A549 (cell line): ENCODE results near the gene RNF225.

Experiments used
- CTCF ChIP-seq: fragments of >200 bp; sonication (Bioruptor Twin); formaldehyde crosslinking; IDR thresholded peaks from 3 replicates; pipeline ENCODE4 v1.5.1; 2016
- EHMT2 ChIP-seq: fragments of 200-600 bp; sonication (generic); IDR thresholded peaks from 2 replicates; pipeline ENCODE4 v1.6.1; 2016; ENCODE audit warnings: antibody characterized with exemption, low read depth, mild to moderate bottlenecking, moderate library complexity
- EP300 ChIP-seq, 2 experiments: fragments of >200 bp; sonication (Bioruptor Twin); formaldehyde crosslinking; IDR thresholded peaks; 2 replicates in 1 of 2; 3 replicates in 1 of 2; pipeline ENCODE4 v1.6.1; 2016 to 2017
- HOXA7 ChIP-seq: fragments of 250-450 bp; sonication (Bioruptor Pico); IDR thresholded peaks from 2 replicates; pipeline ENCODE4 v1.5.0; 2020; ENCODE audit warnings: mild to moderate bottlenecking, moderate library complexity
- MAFK ChIP-seq: fragments of 450-650 bp; IDR thresholded peaks from 2 replicates; pipeline ENCODE4 v1.6.1; 2014; ENCODE audit not compliant: partially characterized antibody
- POLR2A ChIP-seq: IDR thresholded peaks from 2 replicates; pipeline ENCODE4 v1.6.1; 2012; ENCODE audit warnings: mild to moderate bottlenecking, low read length
- RAD21 ChIP-seq, 2 experiments: fragments of >200 bp in 1 of 2; sonication (Bioruptor Twin) in 1 of 2; formaldehyde crosslinking in 1 of 2; IDR thresholded peaks in 1 of 2; conservative IDR thresholded peaks in 1 of 2; 2 replicates in 1 of 2; 3 replicates in 1 of 2; pipeline ENCODE4 v1.6.1; 2012 to 2018; ENCODE audit warnings: inconsistent platforms in 1 of 2
- SREBF2 ChIP-seq: fragments of 450-650 bp; IDR thresholded peaks from 2 replicates; pipeline ENCODE4 v1.6.1; 2014; ENCODE audit warnings: mild to moderate bottlenecking, moderate library complexity
- TF ChIP-seq, protein P1 (sequence below): IDR thresholded peaks from 2 replicates; pipeline ENCODE4 v1.6.1; 2012

DNA sequence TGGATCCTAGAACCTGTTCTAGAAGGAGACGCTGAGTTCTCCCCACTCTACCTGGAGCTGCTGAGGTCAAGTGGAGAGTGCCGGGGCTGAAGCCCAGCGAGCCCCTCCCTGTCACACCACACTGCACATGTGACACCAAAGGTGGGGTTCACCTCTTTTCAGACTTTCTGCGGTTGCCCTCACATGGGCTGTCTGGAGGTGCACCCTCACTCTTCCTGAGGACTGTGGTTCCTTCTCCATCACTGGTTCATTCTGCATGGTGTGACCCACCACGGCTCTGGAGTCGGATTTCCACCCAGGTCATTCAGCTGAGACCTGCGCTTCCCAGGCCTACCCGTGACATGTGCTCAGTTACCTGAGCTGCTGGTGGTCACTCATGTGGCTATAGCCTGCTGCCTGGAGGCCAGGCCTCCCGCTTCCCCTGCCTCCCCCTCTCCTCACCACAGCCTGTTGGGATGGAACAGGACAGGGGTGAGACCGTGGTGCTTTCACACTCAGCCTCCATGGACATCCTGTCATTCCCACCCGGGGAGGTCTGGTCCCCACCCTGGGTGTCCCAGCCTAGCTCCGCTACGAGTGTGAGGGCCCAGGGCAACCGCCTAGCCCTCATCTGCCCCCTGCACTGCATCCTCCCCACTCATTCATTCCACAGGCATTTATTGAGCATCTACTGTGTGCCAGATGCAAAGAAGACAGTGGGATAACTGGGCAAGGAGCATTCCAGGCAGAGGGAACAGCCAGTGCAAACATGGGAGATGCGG, 41.6 kb upstream of the RNF225 start:
- TF ChIP-seq, protein P1, sequence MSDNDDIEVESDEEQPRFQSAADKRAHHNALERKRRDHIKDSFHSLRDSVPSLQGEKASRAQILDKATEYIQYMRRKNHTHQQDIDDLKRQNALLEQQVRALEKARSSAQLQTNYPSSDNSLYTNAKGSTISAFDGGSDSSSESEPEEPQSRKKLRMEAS, result no peak
- TF ChIP-seq RAD21 (conservative IDR thresholded peaks at IDR 0.05 in 1 of 2, IDR thresholded peaks at IDR 0.05 in 1 of 2) (no peak), POLR2A (no peak), CTCF (no peak), HOXA7 (CRISPR knock-in tag) (no peak), MAFK (no peak), EHMT2 (no peak), EP300 (IDR thresholded peaks at IDR 0.05) (no peak), SREBF2 (no peak)
